Epidermal melanocyte (primary cell): ENCODE results near the gene ATP8B1.
"Not testable (repeated sequence)": the region's sequence is repeated elsewhere in the genome, so short reads cannot be mapped to it uniquely, and the experiment has no call there.

Experiments
- DNase-seq: peaks from one replicate; pipeline ENCODE4 v3.0.0; 2011; ENCODE audit warnings: low spot score; ENCODE audit not compliant: insufficient read length

Gene ATP8B1

DNA sequence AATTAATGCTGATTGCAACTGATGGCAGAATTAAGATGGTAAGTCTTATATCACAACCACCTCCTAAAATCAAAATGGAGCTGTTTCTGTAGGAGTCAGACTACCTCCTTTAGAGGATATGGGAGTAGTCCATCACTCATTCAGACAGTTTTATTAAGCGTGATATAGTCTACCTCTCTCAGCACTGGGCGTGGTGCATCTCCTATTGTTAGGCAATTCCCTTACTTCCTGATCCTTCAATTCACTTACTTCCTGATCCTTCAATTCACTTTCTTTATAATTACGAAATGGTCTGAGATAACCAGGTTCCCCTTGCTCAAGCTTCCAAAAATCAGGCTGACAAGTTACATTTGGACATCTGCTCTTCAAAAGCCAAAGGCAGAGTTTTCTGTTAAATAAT lies 31.9 kb downstream of the ATP8B1 start:
- DNase-seq = no peak

DNA sequence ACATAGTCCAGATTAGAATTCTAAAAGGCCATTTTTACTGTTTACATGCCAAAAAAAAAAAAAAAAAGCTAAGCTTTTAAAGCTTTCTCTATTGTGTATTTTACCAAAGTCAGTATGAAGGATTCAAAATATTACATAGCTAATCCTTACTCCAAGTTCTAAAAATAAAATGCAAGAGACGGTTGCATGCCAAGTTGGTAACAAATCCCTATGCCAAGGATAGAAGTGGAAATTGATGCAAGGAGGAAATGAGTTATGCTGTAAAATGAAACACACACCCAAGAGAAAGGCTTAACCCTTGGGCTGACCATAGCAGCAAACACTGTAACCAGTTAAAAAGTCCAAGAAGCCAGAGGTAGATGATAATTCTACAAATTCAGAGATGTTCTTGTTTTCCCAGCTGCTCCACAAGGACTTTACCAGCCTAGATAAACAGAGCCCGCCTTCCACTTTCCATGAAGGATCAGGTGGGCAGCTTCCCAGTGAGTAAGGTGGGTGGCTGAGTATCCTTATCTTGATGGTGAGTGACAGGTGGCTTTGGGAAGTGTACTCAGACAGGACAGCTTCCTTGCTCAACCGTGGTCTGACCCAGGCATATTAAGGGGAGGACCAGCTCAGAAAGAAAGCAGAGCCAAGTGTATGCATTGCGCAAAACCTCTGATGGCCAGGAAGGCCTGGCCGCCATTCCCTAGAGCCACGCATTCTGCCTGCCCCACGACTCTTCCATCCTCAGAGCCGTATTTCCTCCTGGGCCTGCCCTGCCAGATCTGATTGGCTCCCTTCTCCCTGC lies 34.4 kb downstream of the ATP8B1 start:
- DNase-seq = no peak

DNA sequence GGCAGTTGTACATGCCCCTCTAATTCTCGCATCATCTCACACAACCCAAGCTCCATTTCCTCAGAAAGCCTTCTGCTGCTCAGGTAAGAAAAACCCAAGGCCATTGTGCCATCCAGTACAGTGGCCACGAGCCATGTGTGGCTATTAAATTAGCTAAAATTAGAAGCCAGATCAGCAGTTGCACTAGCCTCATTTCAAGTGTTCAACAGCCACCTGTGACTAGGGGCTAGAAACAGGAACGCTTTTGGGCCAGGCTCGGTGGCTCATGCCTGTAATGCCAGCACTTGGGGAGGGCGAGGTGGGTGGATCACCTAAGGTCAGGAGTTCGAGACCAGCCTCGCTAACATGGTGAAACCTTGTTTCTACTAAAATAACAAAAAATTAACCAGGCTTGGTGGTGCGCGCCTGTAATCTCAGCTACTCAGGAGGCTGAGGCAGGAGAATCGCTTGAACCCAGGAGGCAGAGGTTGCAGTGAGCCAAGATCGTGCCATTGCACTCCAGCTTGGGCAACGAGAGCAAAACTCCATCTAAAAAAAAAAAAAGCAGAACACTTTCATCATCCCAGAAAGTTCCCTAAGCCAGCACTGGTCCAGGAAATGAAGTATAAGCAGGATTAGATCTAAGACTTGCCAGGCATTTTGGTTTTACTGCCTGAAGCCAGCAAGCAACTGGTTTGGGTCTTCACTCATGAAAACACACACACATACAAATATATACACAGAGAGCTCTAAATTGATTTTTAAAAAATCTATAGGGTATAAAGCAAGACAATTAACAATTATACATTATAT lies 35.7 kb downstream of the ATP8B1 start:
- no peak for DNase-seq

- no peak for DNase-seq
Observed at GRCh38 chr18:57764995-57765394, 38.1 kb downstream of the ATP8B1 start.

GRCh38 chr18:57764087-57764486 lies 39.0 kb downstream of the ATP8B1 start:
- no peak for DNase-seq

GRCh38 chr18:57762686-57763085 lies 40.4 kb downstream of the ATP8B1 start:
- no peak for DNase-seq

DNA sequence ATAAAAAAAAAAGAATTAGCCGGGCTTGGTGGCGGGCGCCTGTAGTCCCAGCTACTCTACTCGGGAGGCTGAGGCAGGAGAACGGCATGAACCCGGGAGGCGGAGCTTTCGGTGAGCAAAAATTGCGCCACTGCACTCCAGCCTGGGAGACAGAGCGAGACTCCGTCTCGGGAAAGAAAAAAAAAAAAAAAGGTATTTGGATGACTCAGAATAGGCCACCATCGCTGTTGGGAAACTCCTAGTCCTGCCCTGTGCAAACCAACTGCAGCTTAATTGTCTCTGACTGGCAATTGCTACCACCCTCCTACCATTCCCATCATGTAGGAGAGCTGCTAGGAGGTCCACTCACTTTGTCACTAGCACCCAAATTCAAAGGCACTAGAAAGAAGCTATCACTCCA lies 43.5 kb downstream of the ATP8B1 start:
- DNase-seq = no peak

GRCh38 chr18:57755473-57756067 lies 47.5 kb downstream of the ATP8B1 start:
- no peak for DNase-seq

- no peak for DNase-seq
Observed at GRCh38 chr18:57754577-57755338, 48.4 kb downstream of the ATP8B1 start.

- DNase-seq = no peak
Observed at GRCh38 chr18:57753063-57753462, 50.1 kb downstream of the ATP8B1 start.

DNA sequence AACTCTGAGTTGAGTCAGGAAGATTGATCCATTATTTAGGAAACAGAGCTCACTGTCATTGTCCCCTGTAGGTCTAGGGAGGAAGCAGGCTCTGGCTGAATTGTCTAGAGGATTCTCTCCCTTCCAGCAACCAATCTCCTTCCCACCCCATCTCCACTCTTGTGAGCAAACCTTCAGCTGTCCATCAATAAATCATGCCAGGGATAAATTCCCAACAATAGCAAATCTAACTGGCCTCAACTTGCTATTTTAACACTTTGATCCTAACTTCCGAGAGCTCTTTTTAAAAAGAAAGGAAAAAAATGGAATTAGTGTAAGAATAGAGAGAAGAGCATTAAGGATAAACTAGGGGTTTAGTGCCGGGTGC lies 53.5 kb downstream of the ATP8B1 start:
- no peak for DNase-seq

GRCh38 chr18:57748770-57749603 lies 54.1 kb downstream of the ATP8B1 start:
- no peak for DNase-seq

GRCh38 chr18:57747809-57748680 lies 55.1 kb downstream of the ATP8B1 start:
- DNase-seq = no peak

DNA sequence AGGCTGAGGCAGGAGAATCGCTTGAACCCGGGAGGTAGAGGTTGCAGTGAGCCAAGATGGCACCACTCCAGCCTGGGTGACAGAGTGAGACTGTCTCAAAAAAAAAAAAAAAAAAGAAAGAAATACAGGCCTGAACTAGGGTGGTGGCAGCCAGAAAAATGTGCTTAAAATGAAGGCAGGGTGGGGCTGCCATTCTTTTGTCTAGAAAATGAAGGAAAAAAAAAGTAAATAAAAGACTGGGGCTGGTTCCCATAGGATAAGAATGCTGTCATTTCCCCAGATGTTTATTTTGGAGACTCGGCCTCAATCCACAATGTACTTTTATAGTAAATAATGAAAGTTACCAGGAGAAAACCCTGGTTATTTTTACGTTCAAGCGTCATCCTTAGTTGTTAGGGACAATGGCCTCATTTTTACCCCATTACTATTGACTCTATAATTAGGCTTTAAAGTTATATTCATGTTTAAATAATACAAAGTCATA lies 58.9 kb downstream of the ATP8B1 start:
- DNase-seq = no peak

GRCh38 chr18:57743008-57743407 lies 60.1 kb downstream of the ATP8B1 start:
- DNase-seq = no peak

- DNase-seq = no peak
Observed at GRCh38 chr18:57741273-57741672, 61.8 kb downstream of the ATP8B1 start.

- DNase-seq = no peak
Observed at GRCh38 chr18:57738078-57738477, 65.0 kb downstream of the ATP8B1 start.

GRCh38 chr18:57737400-57738060 lies 65.6 kb downstream of the ATP8B1 start:
- DNase-seq = peak; percentile 63

GRCh38 chr18:57735042-57735441 lies 68.1 kb downstream of the ATP8B1 start:
- DNase-seq = not testable (repeated sequence)
